BLaER1 treated with 17β-estradiol and CSF1 and Interleukin-3, amounts not matched to agents 10 nM and 100 nM (cell line): Measurements from ENCODE around the gene CD3E.

Experiments used
- H3K27ac ChIP-seq, 11 experiments: shearing (Covaris generic); formaldehyde crosslinking; 2 replicates each; pipeline ENCODE4 v1.8.1; 2022
- H3K27me3 ChIP-seq, 11 experiments: shearing (Covaris generic); formaldehyde crosslinking; 2 replicates each; pipeline ENCODE4 v1.8.1; 2022
- H3K36me3 ChIP-seq, 11 experiments: shearing (Covaris generic); formaldehyde crosslinking; 2 replicates each; pipeline ENCODE4 v1.8.1; 2022
- H3K4me1 ChIP-seq, 10 experiments: shearing (Covaris generic); formaldehyde crosslinking; 2 replicates each; pipeline ENCODE4 v1.8.1; 2022
- H3K4me2 ChIP-seq, 11 experiments: shearing (Covaris generic); formaldehyde crosslinking; 2 replicates each; pipeline ENCODE4 v1.8.1; 2022
- H3K4me3 ChIP-seq, 10 experiments: shearing (Covaris generic); formaldehyde crosslinking; 2 replicates each; pipeline ENCODE4 v1.8.1; 2022
- H3K9ac ChIP-seq, 11 experiments: shearing (Covaris generic); formaldehyde crosslinking; 2 replicates each; pipeline ENCODE4 v1.8.1; 2022
- H3K9me3 ChIP-seq, 11 experiments: shearing (Covaris generic); formaldehyde crosslinking; replicated peaks in 1 of 11; 2 replicates each; pipeline ENCODE4 v1.8.1; 2022
- H4K20me1 ChIP-seq, 11 experiments: shearing (Covaris generic); formaldehyde crosslinking; 2 replicates each; pipeline ENCODE4 v1.8.1; 2022
- Cebpa-rat ChIP-seq, 11 experiments: shearing (Covaris generic); IDR thresholded peaks; 2 replicates each; pipeline ENCODE4 v1.8.1; 2022

CD3E gene

GRCh38 chr11:118343248-118343647 is 38.7 kb downstream of the CD3E start:
- H3K4me2 ChIP-seq = no peak overlapping the region

DNA sequence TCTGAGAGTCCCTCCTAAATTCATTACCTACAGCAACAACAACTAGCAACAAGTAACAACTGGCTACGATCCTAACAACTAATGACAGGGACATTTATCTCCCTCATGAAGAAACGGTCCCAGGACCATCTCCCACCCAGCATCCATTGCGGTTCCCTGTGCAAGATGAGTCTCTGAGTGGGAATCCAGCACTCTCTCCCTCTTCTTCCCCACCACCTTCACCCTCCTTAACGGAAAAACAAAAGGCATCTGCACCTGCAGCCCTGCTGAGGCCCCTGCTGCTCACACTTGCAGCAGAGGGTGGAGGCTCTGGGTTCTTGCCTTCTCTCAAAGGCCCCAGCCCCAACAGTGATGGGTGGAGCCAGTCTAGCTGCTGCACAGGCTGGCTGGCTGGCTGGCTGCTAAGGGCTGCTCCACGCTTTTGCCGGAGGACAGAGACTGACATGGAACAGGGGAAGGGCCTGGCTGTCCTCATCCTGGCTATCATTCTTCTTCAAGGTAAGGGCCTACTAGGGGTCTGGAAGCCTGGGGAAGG is 39.5 kb downstream of the CD3E start, which contains the start of gene CD3G:
TSS of gene CD3G (plus strand) at position 364 of the 535 bp plus-strand sequence. CDS start at position 444, 80 bp downstream.
- Histone ChIP-seq H3K4me3 (no peak within 1 kb of the TSS), H3K27ac (no peak within 1 kb of the TSS), H3K9me3 (no peaks in the 10 kb centered on the region), H3K9ac (no peak within 1 kb of the TSS), H3K4me1 (peaks cover 0 to 3% (median under 1%) of the 10 kb centered on the region in 10 experiments; a peak in 7 of 20 replicates), H4K20me1 (no peaks in the 10 kb centered on the region), H3K36me3 (no peaks in the 10 kb centered on the region), H3K27me3 (no peaks in the 10 kb centered on the region), H3K4me2 (no peak within 1 kb of the TSS)
- TF ChIP-seq Cebpa-rat (IDR thresholded peaks at IDR 0.05) = no peak

More at GRCh38 chr11:118343248-118343647, 38.7 kb downstream of the CD3E start:
- H3K27ac ChIP-seq = no peak overlapping the region
- no peaks in the 10 kb centered on the region for H3K9me3 ChIP-seq
- H3K36me3 ChIP-seq = no peaks in the 10 kb centered on the region
- H3K4me1 ChIP-seq = peaks cover 7 to 11% (median 8%) of the 10 kb centered on the region in 10 experiments; a peak in 18 of 20 replicates
- no peak overlapping the region for H3K9ac ChIP-seq
- H4K20me1 ChIP-seq = no peaks in the 10 kb centered on the region
- no peaks in the 10 kb centered on the region for H3K27me3 ChIP-seq
- H3K4me3 ChIP-seq = no peak overlapping the region
- TF ChIP-seq Cebpa-rat (IDR thresholded peaks at IDR 0.05) = no peak

DNA sequence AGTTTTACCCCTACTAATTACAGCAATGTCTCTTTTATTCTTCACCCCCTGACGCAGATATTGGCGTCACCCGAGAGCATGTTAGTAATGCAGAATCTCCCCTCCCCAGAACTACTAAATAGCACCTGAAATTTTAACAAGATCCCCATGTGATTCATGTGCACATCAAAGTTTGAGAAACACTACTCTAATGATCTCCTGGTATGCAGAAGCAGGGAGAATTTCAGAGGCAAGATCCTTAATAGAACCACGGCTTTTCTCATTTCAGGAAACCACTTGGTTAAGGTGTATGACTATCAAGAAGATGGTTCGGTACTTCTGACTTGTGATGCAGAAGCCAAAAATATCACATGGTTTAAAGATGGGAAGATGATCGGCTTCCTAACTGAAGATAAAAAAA is 44.9 kb downstream of the CD3E start:
- H3K27ac ChIP-seq = no peak overlapping the region
- no peak overlapping the region for H3K4me2 ChIP-seq
- H3K9me3 ChIP-seq = no peaks in the 10 kb centered on the region
- H3K9ac ChIP-seq = no peak overlapping the region
- no peaks in the 10 kb centered on the region for H3K36me3 ChIP-seq
- TF ChIP-seq Cebpa-rat (IDR thresholded peaks at IDR 0.05) = no peak
- 0 out of 20 replicates have a peak, but pooled peaks cover 0 to 5% (median 0%) of the 10 kb centered on the region in 10 experiments for H3K4me1 ChIP-seq
- H4K20me1 ChIP-seq = no peaks in the 10 kb centered on the region
- H3K27me3 ChIP-seq = no peaks in the 10 kb centered on the region
- H3K4me3 ChIP-seq = no peak overlapping the region

DNA sequence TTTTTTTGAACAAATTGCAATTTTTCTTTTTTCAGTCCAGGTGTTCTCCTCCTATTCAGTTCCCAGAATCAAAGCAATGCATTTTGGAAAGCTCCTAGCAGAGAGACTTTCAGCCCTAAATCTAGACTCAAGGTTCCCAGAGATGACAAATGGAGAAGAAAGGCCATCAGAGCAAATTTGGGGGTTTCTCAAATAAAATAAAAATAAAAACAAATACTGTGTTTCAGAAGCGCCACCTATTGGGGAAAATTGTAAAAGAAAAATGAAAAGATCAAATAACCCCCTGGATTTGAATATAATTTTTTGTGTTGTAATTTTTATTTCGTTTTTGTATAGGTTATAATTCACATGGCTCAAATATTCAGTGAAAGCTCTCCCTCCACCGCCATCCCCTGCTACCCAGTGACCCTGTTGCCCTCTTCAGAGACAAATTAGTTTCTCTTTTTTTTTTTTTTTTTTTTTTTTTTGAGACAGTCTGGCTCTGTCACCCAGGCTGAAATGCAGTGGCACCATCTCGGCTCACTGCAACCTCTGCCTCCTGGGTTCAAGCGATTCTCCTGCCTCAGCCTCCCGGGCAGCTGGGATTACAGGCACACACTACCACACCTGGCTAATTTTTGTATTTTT is 48.7 kb downstream of the CD3E start:
- no peaks in the 10 kb centered on the region for H3K9me3 ChIP-seq
- H3K9ac ChIP-seq = no peak overlapping the region
- no peak overlapping the region for H3K4me2 ChIP-seq
- H4K20me1 ChIP-seq = no peaks in the 10 kb centered on the region
- H3K27me3 ChIP-seq = no peaks in the 10 kb centered on the region
- H3K4me3 ChIP-seq = no peak overlapping the region
- no peak for TF ChIP-seq Cebpa-rat (IDR thresholded peaks at IDR 0.05)
- H3K36me3 ChIP-seq = no peaks in the 10 kb centered on the region
- no peak overlapping the region for H3K27ac ChIP-seq
- H3K4me1 ChIP-seq = 0 out of 20 replicates have a peak, but pooled peaks cover 0 to 5% (median 0%) of the 10 kb centered on the region in 10 experiments

DNA sequence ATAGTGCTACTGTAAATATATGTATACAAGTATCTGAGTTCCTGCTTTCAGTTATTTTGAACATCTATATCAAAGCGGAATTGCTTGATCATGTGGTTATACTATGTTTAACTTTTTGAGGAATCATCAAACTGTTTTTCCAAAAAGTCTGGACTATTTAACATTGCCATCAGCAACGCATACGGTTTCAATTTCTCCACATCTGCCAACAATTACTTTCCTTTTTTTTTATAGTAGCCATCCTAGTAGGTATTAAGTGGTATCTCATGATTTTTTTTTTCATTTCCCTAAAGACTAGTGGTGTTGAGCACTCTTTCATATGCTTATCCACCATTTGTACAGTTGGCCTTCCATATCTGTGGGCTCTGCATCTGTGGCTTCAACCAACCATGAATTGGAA is 53.5 kb downstream of the CD3E start:
- Histone ChIP-seq H3K27ac (no peak overlapping the region), H3K27me3 (no peaks in the 10 kb centered on the region), H3K4me3 (no peak overlapping the region), H3K4me2 (no peak overlapping the region), H3K36me3 (peaks cover 0 to 6% (median under 1%) of the 10 kb centered on the region in 11 experiments; a peak in 5 of 22 replicates), H4K20me1 (peaks cover 0 to 24% (median 5%) of the 10 kb centered on the region in 11 experiments; a peak in 9 of 22 replicates), H3K9ac (no peak overlapping the region), H3K4me1 (peaks cover 12 to 28% (median 16%) of the 10 kb centered on the region in 10 experiments), H3K9me3 (no peaks in the 10 kb centered on the region)
- TF ChIP-seq Cebpa-rat (IDR thresholded peaks at IDR 0.05) = no peak

DNA sequence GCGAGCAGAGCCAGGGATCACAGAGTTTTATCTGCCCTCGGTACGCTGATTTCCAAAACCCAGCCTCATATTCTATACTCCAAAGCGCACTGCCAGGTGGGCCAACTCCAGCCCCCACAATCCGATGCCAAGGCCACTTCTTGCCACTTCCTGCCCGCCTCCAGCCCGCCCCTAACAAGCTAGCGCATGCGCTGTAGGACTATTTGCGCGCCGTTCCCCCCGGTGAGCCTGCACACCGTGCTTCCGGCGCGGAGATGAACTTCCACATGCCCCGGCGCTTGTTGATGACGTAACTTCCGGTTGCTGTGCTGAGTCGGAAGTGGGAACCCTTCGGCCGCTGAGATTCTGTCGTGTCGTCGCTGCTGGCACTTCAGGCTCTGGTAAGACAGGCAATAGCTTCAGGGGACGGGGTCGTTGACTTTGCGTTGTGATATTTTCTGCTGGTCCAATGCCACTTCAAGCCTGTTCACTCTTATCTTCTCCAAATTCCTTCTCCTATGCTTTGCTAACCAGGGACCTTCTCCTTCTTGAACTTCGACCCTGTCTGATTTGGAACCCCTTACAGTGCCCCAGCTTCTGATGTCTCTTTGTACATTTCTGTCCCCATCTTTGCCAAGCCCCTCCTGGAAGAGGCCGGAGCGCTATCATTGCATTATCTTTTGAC is 54.9 kb downstream of the CD3E start, which contains the start of gene UBE4A:
TSS of gene UBE4A (plus strand) at position 306 of the 664 bp plus-strand sequence. CDS start 5,481 bp downstream, outside the sequence.
- peak within 1 kb of the TSS; percentile 78 to 98 (median 91) for H3K4me2 ChIP-seq
- peak within 1 kb of the TSS; percentile 75 to 91 (median 84) for H3K9ac ChIP-seq
- peak in 3 of 11 experiments; percentile 29 to 68 (median 53); a peak in 3 of 22 replicates for TF ChIP-seq Cebpa-rat (IDR thresholded peaks at IDR 0.05)

DNA sequence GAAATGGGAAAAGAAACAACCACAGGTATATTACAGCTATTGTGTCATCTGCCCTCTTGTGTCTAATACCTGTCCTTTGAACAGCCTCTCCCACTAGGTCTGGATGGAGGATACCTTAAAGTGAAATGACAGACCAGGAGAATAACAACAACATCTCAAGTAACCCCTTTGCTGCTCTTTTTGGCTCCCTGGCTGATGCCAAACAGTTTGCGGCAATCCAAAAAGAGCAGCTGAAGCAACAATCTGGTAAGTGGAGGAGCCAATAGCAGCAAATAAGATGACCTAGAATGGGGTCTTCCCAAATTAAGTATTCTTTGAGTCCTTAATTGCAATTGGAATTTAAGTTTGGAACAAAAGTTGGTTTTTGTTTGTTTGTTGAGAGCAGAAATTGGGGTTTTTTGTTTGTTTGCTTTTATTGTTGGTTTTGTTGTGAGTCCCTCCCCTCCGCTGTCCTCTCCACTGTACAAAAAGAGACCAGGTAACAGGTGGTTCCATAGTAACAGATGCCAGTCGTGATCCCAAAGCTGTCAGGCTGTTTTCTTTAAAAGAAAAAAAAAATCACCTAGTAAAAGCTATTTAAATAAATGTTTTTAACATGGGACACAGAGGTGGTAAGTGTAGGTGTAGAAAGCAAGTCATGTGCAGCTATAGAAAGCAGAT is 60.6 kb downstream of the CD3E start:
- no peaks in the 10 kb centered on the region for H3K9me3 ChIP-seq
- no peak for TF ChIP-seq Cebpa-rat (IDR thresholded peaks at IDR 0.05)
- no peak overlapping the region for H3K4me2 ChIP-seq
- H3K36me3 ChIP-seq = peaks cover 57 to 76% (median 69%) of the 10 kb centered on the region in 11 experiments
- H3K27ac ChIP-seq = no peak overlapping the region
- H3K27me3 ChIP-seq = no peaks in the 10 kb centered on the region
- H4K20me1 ChIP-seq = peaks cover 0 to 42% (median 23%) of the 10 kb centered on the region in 11 experiments; a peak in 11 of 22 replicates
- peaks cover 10 to 27% (median 14%) of the 10 kb centered on the region in 10 experiments for H3K4me1 ChIP-seq
- no peak overlapping the region for H3K4me3 ChIP-seq
- H3K9ac ChIP-seq = no peak overlapping the region; a peak in 1 of 22 replicates

More for the DNA sequence above, 54.9 kb downstream of the CD3E start, which contains the start of gene UBE4A:
- H4K20me1 ChIP-seq = peaks cover 0 to 37% (median 18%) of the 10 kb centered on the region in 11 experiments; a peak in 11 of 22 replicates
- H3K9me3 ChIP-seq = no peaks in the 10 kb centered on the region
- peak within 1 kb of the TSS; percentile 39 to 83 (median 75) for H3K27ac ChIP-seq
- no peaks in the 10 kb centered on the region for H3K27me3 ChIP-seq
- H3K4me3 ChIP-seq = peak within 1 kb of the TSS; percentile 76 to 94 (median 88)
- H3K36me3 ChIP-seq = peaks cover 2 to 19% (median 13%) of the 10 kb centered on the region in 11 experiments; a peak in 19 of 22 replicates
- peaks cover 12 to 28% (median 16%) of the 10 kb centered on the region in 10 experiments for H3K4me1 ChIP-seq
